Thyroid gland (tissue), 4 donors: ENCODE results near the gene SLC12A8. TPM values are rescaled to one million over a fixed set of nuclear protein-coding genes. Genes with fewer than 3 reads are reported as not detected.

Source experiments
- DNase-seq, 2 donors: peaks; one replicate each; pipeline ENCODE4 v3.0.0-alpha.2; 2019
- H3K27ac ChIP-seq, 3 donors: fragments of 200-600 bp; sonication (generic); 1 replicate in 2 of 3; 2 replicates in 1 of 3; pipeline ENCODE4 v1.5.1; 2016 to 2019; ENCODE audit warnings: mild to moderate bottlenecking in 1 of 3, moderate library complexity in 1 of 3
- H3K27me3 ChIP-seq: fragments of 200-600 bp; sonication (generic); one replicate; pipeline ENCODE4 v1.5.1; 2019
- H3K36me3 ChIP-seq, 2 donors: fragments of 200-600 bp; sonication (generic); one replicate each; pipeline ENCODE4 v1.5.1; 2016 to 2019
- H3K4me1 ChIP-seq, 2 donors: fragments of 200-600 bp; sonication (generic); one replicate each; pipeline ENCODE4 v1.5.1; 2017 to 2019
- H3K4me3 ChIP-seq, 3 donors: fragments of 200-600 bp; sonication (generic); replicated peaks in 1 of 3; 1 replicate in 2 of 3; 2 replicates in 1 of 3; pipeline ENCODE4 v1.5.1; 2016; ENCODE audit warnings: mild to moderate bottlenecking in 1 of 3
- H3K9me3 ChIP-seq: fragments of 200-600 bp; sonication (generic); one replicate; pipeline ENCODE4 v1.5.1; 2017
- CTCF ChIP-seq, 6 experiments: fragments of 200-600 bp in 3 of 6; fragments of 450-650 bp in 3 of 6; sonication (generic) in 3 of 6; IDR thresholded peaks; one replicate each; pipeline ENCODE4 v1.5.1; 2016 to 2019; ENCODE audit warnings: antibody characterized with exemption in 6 of 6, mild to moderate bottlenecking in 2 of 6, inconsistent platforms in 1 of 6, moderate library complexity in 1 of 6
- POLR2A ChIP-seq, 2 donors: fragments of 450-650 bp; IDR thresholded peaks; one replicate each; pipeline ENCODE4 v1.6.1; 2017; ENCODE audit warnings: antibody characterized with exemption in 2 of 2, mild to moderate bottlenecking in 2 of 2, moderate library complexity in 1 of 2
- WGBS, 2 donors: methylation state at CpG; one replicate each; pipeline ENCODE4 v1.1.5; 2017; 5-methylcytosine and 5-hydroxymethylcytosine counted together
- intact Hi-C: fragments of 100-400 bp; cut with DNase I; formaldehyde crosslinking; loops from one replicate; pipeline ENCODE4 v1.15.1; 2023
- total RNA-seq, 4 donors: library from RNA; depleted of rRNA; stranded (reverse); fragments of >200 nt; gene quantifications; one replicate each; pipeline ENCODE4 v1.2.3, GENCODE V29; 2016

Gene SLC12A8
- total RNA-seq, 4 donors from 2014 or later, result 71.2 to 136 (median 99.2) TPM

GRCh38 chr3:125050488-125051090 is 162.0 kb downstream of the SLC12A8 start:
- TF ChIP-seq POLR2A (IDR thresholded peaks at IDR 0.05), result no peak
- Histone ChIP-seq H3K27me3 (no peaks in the 10 kb centered on the region), H3K36me3 (no peaks in the 10 kb centered on the region), H3K4me1 (peaks cover 44 to 76% of the 10 kb centered on the region in 2 donors), H3K27ac (peak overlapping the region in 2 of 3 donors; percentile 91 to 93), H3K4me3 (no peak overlapping the region), H3K9me3 (no peaks in the 10 kb centered on the region)
- no peak for DNase-seq
- intact Hi-C loops, result no loop called here
- WGBS, 2 donors, result 82 to 88% methylated on average over 6 of the region's 6 CpGs

- no peak for DNase-seq
- peaks cover 53 to 90% of the 10 kb centered on the region in 2 donors for H3K4me1 ChIP-seq
These were observed 164.3 kb downstream of the SLC12A8 start for GRCh38 chr3:125048282-125048681.

GRCh38 chr3:125045965-125046364 is 166.6 kb downstream of the SLC12A8 start:
- H3K27me3 ChIP-seq, result no peaks in the 10 kb centered on the region
- intact Hi-C loops, result no loop called here
- no peak for TF ChIP-seq CTCF (IDR thresholded peaks at IDR 0.05)
- TF ChIP-seq POLR2A (IDR thresholded peaks at IDR 0.05), result no peak
- no peaks in the 10 kb centered on the region for H3K9me3 ChIP-seq
- no peak for DNase-seq
- peaks cover 54 to 90% of the 10 kb centered on the region in 2 donors for H3K4me1 ChIP-seq
- no peak overlapping the region for H3K4me3 ChIP-seq
- peak overlapping the region in 2 of 3 donors; percentile 92 to 96 for H3K27ac ChIP-seq
- 49 to 58% methylated on average over 2 of the region's 2 CpGs for WGBS, 2 donors
- H3K36me3 ChIP-seq, result no peaks in the 10 kb centered on the region

More at GRCh38 chr3:125048282-125048681, 164.3 kb downstream of the SLC12A8 start:
- no peaks in the 10 kb centered on the region for H3K36me3 ChIP-seq
- no peak for TF ChIP-seq CTCF (IDR thresholded peaks at IDR 0.05)
- no peak for TF ChIP-seq POLR2A (IDR thresholded peaks at IDR 0.05)
- H3K27ac ChIP-seq, result peak overlapping the region in 1 of 3 donors; percentile 14
- intact Hi-C loops, result no loop called here
- no peak overlapping the region for H3K4me3 ChIP-seq
- WGBS, 2 donors, result 91 to 96% methylated on average over 3 of the region's 3 CpGs
- no peaks in the 10 kb centered on the region for H3K9me3 ChIP-seq
- no peaks in the 10 kb centered on the region for H3K27me3 ChIP-seq

- Histone ChIP-seq H3K27me3 (no peaks in the 10 kb centered on the region), H3K4me3 (no peak overlapping the region), H3K36me3 (no peaks in the 10 kb centered on the region), H3K4me1 (peaks cover 62 to 90% of the 10 kb centered on the region in 2 donors), H3K27ac (peak overlapping the region; percentile 89 to 96 (median 92)), H3K9me3 (no peaks in the 10 kb centered on the region)
- 76 to 79% methylated on average over 5 of the region's 5 CpGs for WGBS, 2 donors
- TF ChIP-seq CTCF (IDR thresholded peaks at IDR 0.05), result no peak
- no peak for TF ChIP-seq POLR2A (IDR thresholded peaks at IDR 0.05)
- no peak for DNase-seq
- intact Hi-C loops, result no loop called here
These were observed 167.4 kb downstream of the SLC12A8 start for GRCh38 chr3:125045194-125045593.

GRCh38 chr3:125043599-125044151 is 168.9 kb downstream of the SLC12A8 start:
- WGBS, 2 donors, result 63 to 67% methylated on average over 20 of the region's 20 CpGs
- peak; percentile 52 to 67 for DNase-seq
- no peaks in the 10 kb centered on the region for H3K27me3 ChIP-seq
- TF ChIP-seq CTCF (IDR thresholded peaks at IDR 0.05), result no peak
- TF ChIP-seq POLR2A (IDR thresholded peaks at IDR 0.05), result no peak
- peak overlapping the region; percentile 89 to 96 (median 92) for H3K27ac ChIP-seq
- H3K9me3 ChIP-seq, result no peaks in the 10 kb centered on the region
- H3K4me1 ChIP-seq, result peaks cover 72 to 93% of the 10 kb centered on the region in 2 donors
- no peak overlapping the region for H3K4me3 ChIP-seq
- intact Hi-C loops, result no loop called here
- H3K36me3 ChIP-seq, result no peaks in the 10 kb centered on the region
